Tibial artery (tissue), 4 donors: ENCODE results near the gene USHBP1.

ENCODE experiments used
- DNase-seq, 2 donors: peaks; one replicate each; pipeline ENCODE4 v3.0.0-alpha.2; 2019
- H3K27ac ChIP-seq, 2 donors: fragments of 200-600 bp; sonication (generic) in 1 of 2; 1 replicate in 1 of 2; 2 replicates in 1 of 2; pipeline ENCODE4 v1.5.1; 2018 to 2019; ENCODE audit warnings: mild to moderate bottlenecking in 1 of 2
- H3K27me3 ChIP-seq, 2 donors: fragments of 200-600 bp; sonication (generic) in 1 of 2; one replicate each; pipeline versions ENCODE4 v1.5.1 to v1.6.0; 2016 to 2019
- H3K36me3 ChIP-seq, 3 donors: fragments of 200-600 bp; sonication (generic) in 2 of 3; one replicate each; pipeline ENCODE4 v1.5.1; 2016 to 2019; ENCODE audit warnings: mild to moderate bottlenecking in 2 of 3
- H3K4me1 ChIP-seq, 4 donors: fragments of 200-600 bp; sonication (generic) in 2 of 4; 1 replicate in 3 of 4; 2 replicates in 1 of 4; pipeline ENCODE4 v1.5.1; 2016 to 2019
- H3K4me3 ChIP-seq, 2 donors: fragments of 200-600 bp; sonication (generic) in 1 of 2; 1 replicate in 1 of 2; 2 replicates in 1 of 2; pipeline ENCODE4 v1.5.1; 2018 to 2019; ENCODE audit warnings: mild to moderate bottlenecking in 2 of 2
- H3K9me3 ChIP-seq, 3 donors: fragments of 200-600 bp; sonication (generic) in 1 of 3; one replicate each; pipeline ENCODE4 v1.5.1; 2016 to 2019
- intact Hi-C: fragments of 100-400 bp; cut with DNase I; formaldehyde crosslinking; loops from one replicate; pipeline ENCODE4 v1.15.0; 2023; ENCODE audit warnings: low total_unique reads
- TF ChIP-seq, protein P1 (sequence below), 2 experiments: fragments of 200-600 bp in 1 of 2; fragments of 450-650 bp in 1 of 2; IDR thresholded peaks; one replicate each; pipeline ENCODE4 v1.5.1; 2017 to 2019; ENCODE audit warnings: antibody characterized with exemption in 2 of 2, mild to moderate bottlenecking in 1 of 2, moderate library complexity in 1 of 2

Gene USHBP1

DNA sequence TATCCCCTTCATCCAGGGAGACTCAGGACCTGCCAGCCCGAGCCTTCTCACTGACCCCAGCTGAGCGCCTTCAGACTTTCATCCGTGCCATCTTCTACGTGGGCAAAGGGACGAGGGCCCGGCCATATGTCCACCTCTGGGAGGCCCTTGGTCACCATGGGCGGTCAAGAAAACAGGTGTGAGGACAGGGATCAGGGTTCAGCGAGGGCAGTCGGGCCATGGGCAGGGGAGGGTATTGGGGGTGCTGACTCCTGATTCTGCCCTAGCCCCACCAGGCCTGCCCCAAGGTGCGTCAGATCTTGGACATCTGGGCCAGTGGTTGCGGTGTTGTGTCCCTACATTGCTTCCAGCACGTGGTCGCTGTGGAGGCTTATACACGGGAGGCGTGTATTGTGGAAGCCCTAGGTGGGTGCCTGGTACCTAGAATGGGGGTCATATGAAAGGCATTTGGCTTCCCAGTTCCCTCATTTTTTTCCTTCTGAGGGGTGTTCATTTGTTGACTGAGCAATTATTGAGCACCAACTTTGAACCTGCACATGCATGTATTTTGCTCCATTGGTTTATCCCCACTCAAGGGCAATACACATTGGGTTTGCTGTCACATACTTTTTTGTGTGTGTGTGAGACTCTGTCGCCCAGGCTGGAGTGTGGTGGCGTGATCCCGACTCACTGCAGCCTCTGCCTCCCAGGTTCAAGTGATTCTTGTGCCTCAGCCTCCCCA is 21.0 kb upstream of the USHBP1 start:
- intact Hi-C loops: no loop called here
- TF ChIP-seq, protein P1, sequence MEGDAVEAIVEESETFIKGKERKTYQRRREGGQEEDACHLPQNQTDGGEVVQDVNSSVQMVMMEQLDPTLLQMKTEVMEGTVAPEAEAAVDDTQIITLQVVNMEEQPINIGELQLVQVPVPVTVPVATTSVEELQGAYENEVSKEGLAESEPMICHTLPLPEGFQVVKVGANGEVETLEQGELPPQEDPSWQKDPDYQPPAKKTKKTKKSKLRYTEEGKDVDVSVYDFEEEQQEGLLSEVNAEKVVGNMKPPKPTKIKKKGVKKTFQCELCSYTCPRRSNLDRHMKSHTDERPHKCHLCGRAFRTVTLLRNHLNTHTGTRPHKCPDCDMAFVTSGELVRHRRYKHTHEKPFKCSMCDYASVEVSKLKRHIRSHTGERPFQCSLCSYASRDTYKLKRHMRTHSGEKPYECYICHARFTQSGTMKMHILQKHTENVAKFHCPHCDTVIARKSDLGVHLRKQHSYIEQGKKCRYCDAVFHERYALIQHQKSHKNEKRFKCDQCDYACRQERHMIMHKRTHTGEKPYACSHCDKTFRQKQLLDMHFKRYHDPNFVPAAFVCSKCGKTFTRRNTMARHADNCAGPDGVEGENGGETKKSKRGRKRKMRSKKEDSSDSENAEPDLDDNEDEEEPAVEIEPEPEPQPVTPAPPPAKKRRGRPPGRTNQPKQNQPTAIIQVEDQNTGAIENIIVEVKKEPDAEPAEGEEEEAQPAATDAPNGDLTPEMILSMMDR (IDR thresholded peaks at IDR 0.05): no peak
- H3K4me1 ChIP-seq: peaks cover 0 to 21% (median 16%) of the 10 kb centered on the region in 4 donors
- H3K36me3 ChIP-seq: no peaks in the 10 kb centered on the region
- H3K27me3 ChIP-seq: peaks cover 4 to 35% of the 10 kb centered on the region in 2 donors
- H3K9me3 ChIP-seq: no peaks in the 10 kb centered on the region
- no peak overlapping the region for H3K27ac ChIP-seq
- no peak overlapping the region for H3K4me3 ChIP-seq
- no peak for DNase-seq

DNA sequence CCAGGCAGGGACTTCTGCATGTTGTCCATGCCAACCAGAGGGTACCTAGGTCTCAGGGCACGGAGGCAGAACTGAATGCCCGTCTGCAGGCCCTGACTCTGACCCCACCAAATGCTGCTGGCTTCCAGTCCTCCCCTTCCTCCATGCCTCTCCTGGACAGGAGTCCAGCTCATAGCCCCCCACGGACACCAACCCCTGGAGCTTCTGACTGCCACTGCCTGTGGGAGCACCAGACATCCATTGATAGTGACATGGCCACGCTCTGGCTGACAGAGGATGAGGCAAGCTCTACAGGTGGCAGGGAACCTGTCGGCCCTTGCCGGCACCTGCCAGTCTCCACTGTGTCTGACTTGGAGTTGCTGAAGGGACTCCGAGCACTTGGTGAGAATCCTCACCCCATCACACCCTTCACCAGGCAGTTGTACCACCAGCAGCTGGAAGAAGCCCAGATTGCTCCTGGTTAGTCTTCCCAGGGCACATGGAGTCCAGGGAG is 19.0 kb upstream of the USHBP1 start:
- H3K9me3 ChIP-seq: no peaks in the 10 kb centered on the region
- DNase-seq: no peak
- H3K27ac ChIP-seq: no peak overlapping the region
- intact Hi-C loops: loop anchor here (2.0 to 5.0 kb wide), 2 partner anchors 76 to 217 kb away; no protein-coding TSS in a partner anchor
- H3K27me3 ChIP-seq: peaks cover 4 to 29% of the 10 kb centered on the region in 2 donors
- H3K4me1 ChIP-seq: peaks cover 0 to 17% (median 15%) of the 10 kb centered on the region in 4 donors
- peaks cover 0 to 8% (median 6%) of the 10 kb centered on the region in 3 donors for H3K36me3 ChIP-seq
- H3K4me3 ChIP-seq: no peak overlapping the region
- TF ChIP-seq, protein P1 (IDR thresholded peaks at IDR 0.05): no peak

DNA sequence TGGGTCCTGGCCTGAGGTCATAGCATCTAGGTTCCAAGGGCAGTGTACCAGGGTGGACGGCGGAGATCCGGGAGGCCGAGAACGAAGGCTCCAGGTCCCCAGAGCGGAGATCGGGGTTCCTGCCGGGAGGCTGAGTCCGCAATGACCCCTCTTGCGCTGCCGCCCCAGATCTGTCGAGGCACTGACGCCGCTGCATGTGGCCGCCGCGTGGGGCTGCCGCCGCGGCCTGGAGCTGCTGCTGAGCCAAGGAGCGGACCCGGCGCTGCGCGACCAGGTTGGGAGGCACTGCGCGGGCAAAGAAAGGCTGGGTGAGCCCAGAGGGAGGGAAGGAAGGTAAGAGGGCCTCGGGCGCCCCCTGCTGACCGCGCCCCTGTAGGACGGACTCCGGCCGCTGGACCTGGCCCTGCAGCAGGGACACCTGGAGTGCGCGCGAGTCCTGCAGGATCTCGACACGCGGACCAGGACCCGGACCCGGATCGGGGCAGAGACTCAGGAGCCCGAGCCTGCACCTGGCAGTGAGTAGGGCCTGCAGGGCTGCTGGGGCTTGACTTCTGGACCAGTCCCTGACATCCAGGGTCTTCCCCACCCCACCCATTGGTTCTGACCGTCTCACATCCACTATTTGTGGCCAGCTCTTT is 18.1 kb upstream of the USHBP1 start:
- DNase-seq: peak; percentile 76 to 86
- peaks cover 0 to 17% (median 15%) of the 10 kb centered on the region in 4 donors for H3K4me1 ChIP-seq
- H3K27ac ChIP-seq: no peak overlapping the region
- H3K27me3 ChIP-seq: peaks cover 4 to 29% of the 10 kb centered on the region in 2 donors
- H3K36me3 ChIP-seq: peaks cover 5 to 18% (median 12%) of the 10 kb centered on the region in 3 donors
- intact Hi-C loops: loop anchor here (2.0 to 5.0 kb wide), 2 partner anchors 75 to 216 kb away; no protein-coding TSS in a partner anchor
- H3K4me3 ChIP-seq: peak overlapping the region in 1 of 2 donors; percentile 41
- TF ChIP-seq, protein P1 (IDR thresholded peaks at IDR 0.05): peak; percentile 91 to 95
- no peaks in the 10 kb centered on the region for H3K9me3 ChIP-seq

DNA sequence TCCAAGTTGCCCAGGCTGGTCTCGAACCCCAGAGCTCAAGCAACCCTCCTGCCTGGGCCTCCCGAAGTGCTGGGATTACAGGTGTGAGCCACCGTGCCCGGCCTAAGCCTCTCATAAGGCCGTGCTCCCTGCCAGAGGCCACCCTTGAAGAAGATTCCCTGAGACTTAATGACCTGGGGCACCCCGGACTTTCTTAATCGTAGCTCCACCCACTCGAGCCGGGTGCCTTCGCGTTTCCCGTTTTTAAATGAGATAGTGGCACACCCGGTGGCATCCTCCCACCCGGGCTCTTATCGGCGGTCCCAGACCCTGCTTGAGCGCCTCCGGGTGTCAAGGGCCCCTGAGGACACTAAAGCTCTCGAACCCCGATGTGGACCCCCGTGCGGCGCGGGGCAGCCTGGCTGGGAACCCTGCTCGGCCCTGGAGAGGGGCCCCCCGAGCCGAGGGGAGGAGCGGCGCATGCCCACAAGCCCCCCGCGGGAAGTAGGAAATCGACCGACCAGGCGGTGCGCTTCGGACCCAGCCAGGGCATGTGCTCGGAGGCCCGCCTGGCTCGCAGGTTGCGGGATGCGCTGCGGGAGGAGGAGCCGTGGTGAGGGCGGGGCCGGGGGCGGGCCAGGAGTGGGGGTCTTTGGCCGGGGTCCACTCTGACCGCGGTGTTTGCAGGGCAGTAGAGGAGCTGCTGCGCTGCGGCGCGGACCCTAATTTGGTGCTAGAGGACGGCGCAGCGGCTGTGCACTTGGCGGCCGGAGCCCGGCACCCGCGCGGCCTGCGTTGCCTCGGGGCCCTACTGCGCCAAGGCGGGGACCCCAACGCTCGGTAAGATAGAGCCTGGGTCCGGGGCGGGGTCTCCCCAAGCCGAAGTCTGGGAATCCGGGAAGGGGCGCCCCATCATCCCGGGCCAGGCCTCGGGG is 17.1 kb upstream of the USHBP1 start, which contains the start of gene ANKLE1:
Gene ANKLE1, plus strand, starts transcription at position 511 of the 914 bp plus-strand sequence. Its CDS starts 20 bp downstream, at position 531.
- intact Hi-C loops: loop anchor here (2.0 to 5.0 kb wide), 2 partner anchors 74 to 215 kb away; no protein-coding TSS in a partner anchor
- Histone ChIP-seq H3K27me3 (peaks cover 4 to 29% of the 10 kb centered on the region in 2 donors), H3K9me3 (no peaks in the 10 kb centered on the region), H3K4me3 (peak within 1 kb of the TSS; percentile 19 to 41), H3K27ac (no peak within 1 kb of the TSS), H3K36me3 (peaks cover 12 to 27% (median 22%) of the 10 kb centered on the region in 3 donors), H3K4me1 (peaks cover 0 to 17% (median 15%) of the 10 kb centered on the region in 4 donors)
- TF ChIP-seq, protein P1 (IDR thresholded peaks at IDR 0.05): no peak
- no peak for DNase-seq

DNA sequence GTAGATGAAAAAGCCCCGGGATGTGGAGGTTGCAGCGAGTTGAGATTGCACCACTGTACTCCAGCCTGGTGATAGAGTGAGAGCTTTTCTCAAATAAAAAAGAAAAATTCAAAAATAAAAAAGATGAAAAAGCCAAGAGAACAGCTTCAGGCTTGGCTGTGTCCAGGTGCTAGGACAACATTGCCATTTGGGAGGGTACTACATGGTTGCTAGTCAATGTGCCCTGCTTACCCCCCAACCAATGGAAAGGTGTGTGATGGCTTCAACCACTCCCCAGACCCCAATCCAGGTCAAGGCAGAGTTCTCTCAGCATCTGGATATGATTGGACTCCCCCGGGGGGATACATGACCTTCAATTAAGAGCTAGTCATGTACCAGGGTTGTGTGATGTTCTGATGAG is 14.9 kb upstream of the USHBP1 start:
- Histone ChIP-seq H3K9me3 (no peaks in the 10 kb centered on the region), H3K36me3 (peaks cover 31 to 49% (median 44%) of the 10 kb centered on the region in 3 donors), H3K27ac (no peak overlapping the region), H3K4me3 (no peak overlapping the region), H3K27me3 (peaks cover 4 to 29% of the 10 kb centered on the region in 2 donors), H3K4me1 (peaks cover 0 to 17% (median 15%) of the 10 kb centered on the region in 4 donors)
- no peak for DNase-seq
- intact Hi-C loops: no loop called here
- TF ChIP-seq, protein P1 (IDR thresholded peaks at IDR 0.05): no peak
